BLaER1 (cell line): ENCODE results near the gene PHAF1.

ENCODE experiments used
- H3K27ac ChIP-seq: shearing (Covaris generic); formaldehyde crosslinking; 2 replicates; pipeline ENCODE4 v1.8.1; 2022
- H3K27me3 ChIP-seq: shearing (Covaris generic); formaldehyde crosslinking; 2 replicates; pipeline ENCODE4 v1.8.1; 2022
- H3K36me3 ChIP-seq: shearing (Covaris generic); formaldehyde crosslinking; 2 replicates; pipeline ENCODE4 v1.8.1; 2022
- H3K4me1 ChIP-seq: shearing (Covaris generic); formaldehyde crosslinking; 2 replicates; pipeline ENCODE4 v1.8.1; 2022
- H3K4me2 ChIP-seq: shearing (Covaris generic); formaldehyde crosslinking; 2 replicates; pipeline ENCODE4 v1.8.1; 2022
- H3K4me3 ChIP-seq: shearing (Covaris generic); formaldehyde crosslinking; 2 replicates; pipeline ENCODE4 v1.8.1; 2022
- H3K9ac ChIP-seq: shearing (Covaris generic); formaldehyde crosslinking; 2 replicates; pipeline ENCODE4 v1.8.1; 2022
- H3K9me3 ChIP-seq: shearing (Covaris generic); formaldehyde crosslinking; 2 replicates; pipeline ENCODE4 v1.8.1; 2022
- H4K20me1 ChIP-seq: shearing (Covaris generic); formaldehyde crosslinking; 2 replicates; pipeline ENCODE4 v1.8.1; 2022
- Cebpa-rat ChIP-seq: shearing (Covaris generic); IDR thresholded peaks from 2 replicates; pipeline ENCODE4 v1.8.1; 2022

Gene PHAF1

DNA sequence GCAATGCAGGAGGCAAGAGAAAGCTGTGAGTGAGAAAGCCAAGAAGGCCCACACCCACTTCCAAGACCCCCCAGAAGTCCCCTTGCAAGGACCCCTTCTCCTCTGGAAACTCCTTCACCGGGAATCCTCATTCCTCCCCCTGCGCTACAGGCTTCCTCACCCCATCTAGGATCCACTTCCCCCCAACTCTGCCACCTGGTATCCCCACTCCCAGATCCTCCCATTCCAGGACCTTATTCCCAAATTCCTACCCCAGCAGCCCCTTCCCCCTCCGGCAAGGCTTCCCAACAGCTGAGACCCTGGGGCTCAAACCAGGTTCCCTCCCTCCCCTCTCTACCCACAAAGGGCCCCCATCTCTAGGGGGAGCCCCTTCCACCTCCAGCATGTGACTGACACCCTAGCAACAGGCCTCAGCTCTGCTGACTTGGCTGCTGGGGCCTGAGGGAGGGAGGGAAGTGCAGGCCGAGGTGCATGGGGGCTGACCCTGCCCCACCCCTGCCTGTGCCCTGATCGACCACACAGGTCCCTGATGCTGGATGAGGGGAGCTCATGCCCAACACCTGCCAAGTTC lies 56.9 kb downstream of the PHAF1 start:
- H3K4me2 ChIP-seq = no peak overlapping the region
- no peak for TF ChIP-seq Cebpa-rat
- H4K20me1 ChIP-seq = peaks cover 40% of the 10 kb centered on the region
- H3K9me3 ChIP-seq = no peaks in the 10 kb centered on the region
- H3K4me3 ChIP-seq = no peak overlapping the region
- no peaks in the 10 kb centered on the region for H3K36me3 ChIP-seq
- H3K9ac ChIP-seq = no peak overlapping the region
- no peak overlapping the region for H3K27ac ChIP-seq
- H3K4me1 ChIP-seq = peaks cover 66% of the 10 kb centered on the region
- peaks cover 73% of the 10 kb centered on the region for H3K27me3 ChIP-seq

DNA sequence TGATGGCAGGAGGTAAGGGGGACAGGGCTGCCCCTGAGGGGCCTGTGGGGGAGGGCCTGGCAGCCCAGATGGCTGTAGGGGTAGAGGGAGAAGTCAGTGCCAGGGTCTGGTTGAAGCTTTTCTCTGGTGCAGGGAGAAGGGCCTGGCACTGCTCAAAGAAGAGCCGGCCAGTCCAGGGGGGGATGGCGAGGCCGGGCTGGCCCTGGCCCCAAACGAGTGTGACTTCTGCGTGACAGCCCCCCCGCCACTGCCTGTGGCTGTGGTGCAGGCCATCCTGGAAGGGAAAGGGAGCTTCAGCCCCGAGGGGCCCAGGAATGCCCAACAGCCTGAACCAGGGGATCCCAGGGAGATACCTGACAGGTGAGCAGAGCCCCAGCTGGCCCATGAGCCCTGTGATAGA lies 57.8 kb downstream of the PHAF1 start:
- Histone ChIP-seq H3K4me2 (no peak overlapping the region), H3K27me3 (peaks cover 64% of the 10 kb centered on the region)

GRCh38 chr16:67169011-67169451 lies 59.3 kb downstream of the PHAF1 start:
- peaks cover 68% of the 10 kb centered on the region for H3K4me1 ChIP-seq
- peaks cover 49% of the 10 kb centered on the region for H3K27me3 ChIP-seq
- no peak overlapping the region; the same call in 1 of the 2 replicates for H3K4me3 ChIP-seq
- no peaks in the 10 kb centered on the region for H3K36me3 ChIP-seq
- H3K4me2 ChIP-seq = peak overlapping the region; percentile 98
- no peak for TF ChIP-seq Cebpa-rat
- H3K27ac ChIP-seq = no peak overlapping the region
- H3K9ac ChIP-seq = no peak overlapping the region
- no peaks in the 10 kb centered on the region for H3K9me3 ChIP-seq
- peaks cover 17% of the 10 kb centered on the region for H4K20me1 ChIP-seq

More for the DNA sequence above, 57.8 kb downstream of the PHAF1 start:
- H4K20me1 ChIP-seq = peaks cover 31% of the 10 kb centered on the region
- H3K4me1 ChIP-seq = peaks cover 68% of the 10 kb centered on the region
- no peak overlapping the region for H3K9ac ChIP-seq
- H3K9me3 ChIP-seq = no peaks in the 10 kb centered on the region
- H3K4me3 ChIP-seq = no peak overlapping the region
- no peaks in the 10 kb centered on the region for H3K36me3 ChIP-seq
- no peak for TF ChIP-seq Cebpa-rat
- H3K27ac ChIP-seq = no peak overlapping the region

GRCh38 chr16:67169642-67170167 lies 60.0 kb downstream of the PHAF1 start:
- peak overlapping the region; percentile 68 for H3K9ac ChIP-seq
- peak overlapping the region; percentile 61 for H3K27ac ChIP-seq
- H3K4me1 ChIP-seq = peaks cover 68% of the 10 kb centered on the region
- H3K9me3 ChIP-seq = no peaks in the 10 kb centered on the region
- no peaks in the 10 kb centered on the region for H3K36me3 ChIP-seq
- H4K20me1 ChIP-seq = peaks cover 11% of the 10 kb centered on the region
- H3K4me2 ChIP-seq = peak overlapping the region; percentile 98
- no peak for TF ChIP-seq Cebpa-rat
- H3K27me3 ChIP-seq = peaks cover 43% of the 10 kb centered on the region
- peak overlapping the region; percentile 68 for H3K4me3 ChIP-seq

GRCh38 chr16:67170168-67170948 lies 60.6 kb downstream of the PHAF1 start, which contains the start of gene NOL3:
NOL3 (plus strand) TSS chr16:67170538.
- TF ChIP-seq Cebpa-rat = no peak
- Histone ChIP-seq H3K36me3 (no peaks in the 10 kb centered on the region), H3K4me2 (peak within 1 kb of the TSS; percentile 98), H3K4me3 (peak within 1 kb of the TSS; percentile 68), H3K27me3 (peaks cover 36% of the 10 kb centered on the region), H4K20me1 (peaks cover 5% of the 10 kb centered on the region), H3K27ac (peak within 1 kb of the TSS; percentile 72), H3K9ac (peak within 1 kb of the TSS; percentile 68), H3K4me1 (peaks cover 69% of the 10 kb centered on the region), H3K9me3 (no peaks in the 10 kb centered on the region)

- H4K20me1 ChIP-seq = 0 out of 2 replicates have a peak, but pooled peaks cover 1% of the 10 kb centered on the region
- H3K9ac ChIP-seq = peak overlapping the region; percentile 68; the same call in 1 of the 2 replicates
- peaks cover 76% of the 10 kb centered on the region for H3K4me1 ChIP-seq
- peak overlapping the region; percentile 68 for H3K4me3 ChIP-seq
- H3K4me2 ChIP-seq = peak overlapping the region; percentile 98
- peaks cover 1% of the 10 kb centered on the region; the same call in 1 of the 2 replicates for H3K36me3 ChIP-seq
- H3K27ac ChIP-seq = peak overlapping the region; percentile 72; the same call in 1 of the 2 replicates
- TF ChIP-seq Cebpa-rat = no peak
- H3K9me3 ChIP-seq = no peaks in the 10 kb centered on the region
- peaks cover 29% of the 10 kb centered on the region for H3K27me3 ChIP-seq
Observed at GRCh38 chr16:67170949-67171649, 61.4 kb downstream of the PHAF1 start.

GRCh38 chr16:67173323-67173722 lies 63.6 kb downstream of the PHAF1 start:
- peak overlapping the region; percentile 85 for H3K27ac ChIP-seq
- peak overlapping the region; percentile 71 for H3K4me3 ChIP-seq
- H3K36me3 ChIP-seq = peaks cover 11% of the 10 kb centered on the region; the same call in 1 of the 2 replicates
- peaks cover 17% of the 10 kb centered on the region for H3K27me3 ChIP-seq
- peaks cover 88% of the 10 kb centered on the region for H3K4me1 ChIP-seq
- no peak for TF ChIP-seq Cebpa-rat
- no peaks in the 10 kb centered on the region for H3K9me3 ChIP-seq
- H3K9ac ChIP-seq = peak overlapping the region; percentile 78
- peaks cover 19% of the 10 kb centered on the region for H4K20me1 ChIP-seq
- H3K4me2 ChIP-seq = peak overlapping the region; percentile 99

- Histone ChIP-seq H3K27ac (peak overlapping the region; percentile 85), H3K27me3 (peaks cover 18% of the 10 kb centered on the region), H4K20me1 (peaks cover 26% of the 10 kb centered on the region), H3K4me3 (peak overlapping the region; percentile 71), H3K36me3 (peaks cover 11% of the 10 kb centered on the region; the same call in 1 of the 2 replicates), H3K4me2 (peak overlapping the region; percentile 99), H3K9me3 (no peaks in the 10 kb centered on the region), H3K4me1 (peaks cover 84% of the 10 kb centered on the region), H3K9ac (peak overlapping the region; percentile 78)
- no peak for TF ChIP-seq Cebpa-rat
Observed at GRCh38 chr16:67173808-67174705, 64.3 kb downstream of the PHAF1 start.
